HepG2 (cell line): ENCODE data around the gene HOXA4. TPM values are rescaled to one million over a fixed set of nuclear protein-coding genes. Genes with fewer than 3 reads are reported as not detected.

ENCODE experiments used
- ATAC-seq: fragments of 200-7000 bp; cut with Tn5 transposase; 3 replicates; pipeline ENCODE4 v1.9.1; 2020; ENCODE audit warnings: mild to moderate bottlenecking, moderate library complexity
- BruUV-seq: library from RNA; stranded (reverse); fragments of 400-500 nt; replicated peaks from 2 replicates; lab custom pipeline; 2021; lab: Mats Ljungman, UMichigan
- CTCF ChIA-PET: fragments of 300-600 bp; formaldehyde crosslinking; extraction: SDS; loops from one replicate; lab custom pipeline; 2021; ENCODE audit warnings: low total read pairs, inconsistent platforms, low intra/inter-chr PET ratio; lab: Yijun Ruan, JAX
- POLR2A ChIA-PET: fragments of 350-600 bp; sonication (Branson Sonifier 250); formaldehyde crosslinking; loops from one replicate; lab custom pipeline; 2020; ENCODE audit warnings: antibody characterized with exemption, inconsistent platforms; lab: Yijun Ruan, JAX
- DNase-seq: peaks from one replicate; pipeline ENCODE4 v3.0.0-alpha.2; 2015; ENCODE audit warnings: low spot score
- FAIRE-seq: peaks from 3 replicates; lab custom pipeline; 2011; peaks lifted over from hg19 to GRCh38; lab: Jason Lieb, UNC
- H2AFZ ChIP-seq: one replicate; pipeline ENCODE4 v1.6.1; 2011; ENCODE audit warnings: low read length, inconsistent platforms
- H3K27ac ChIP-seq: fragments of 300-600 bp; 3 replicates; pipeline ENCODE4 v1.8.0; 2011; ENCODE audit warnings: mixed run types, mild to moderate bottlenecking, mixed read lengths, low read length, inconsistent platforms; ENCODE audit not compliant: insufficient read depth; ENCODE audit errors: extremely low read length
- H3K27me3 ChIP-seq, 2 experiments: fragments of 200-600 bp in 1 of 2; 2 replicates in 1 of 2; 3 replicates in 1 of 2; pipeline versions ENCODE4 v1.6.0 to v1.8.0; 2011; ENCODE audit warnings: low read length in 2 of 2, mild to moderate bottlenecking in 2 of 2, moderate library complexity in 2 of 2, inconsistent platforms in 1 of 2; ENCODE audit not compliant: insufficient read depth in 2 of 2, control insufficient read depth in 1 of 2
- H3K36me3 ChIP-seq, 2 experiments: fragments of 200-600 bp in 1 of 2; replicated peaks in 1 of 2; 2 replicates in 1 of 2; 3 replicates in 1 of 2; pipeline versions ENCODE4 v1.5.1 to v1.8.0; 2011; ENCODE audit warnings: low read length in 2 of 2, inconsistent platforms in 1 of 2; ENCODE audit not compliant: insufficient read depth in 2 of 2, control insufficient read depth in 1 of 2
- H3K4me1 ChIP-seq: 2 replicates; pipeline ENCODE4 v1.5.1; 2012; ENCODE audit warnings: low read length, inconsistent platforms; ENCODE audit not compliant: insufficient read depth
- H3K4me2 ChIP-seq: 2 replicates; pipeline ENCODE4 v1.6.0; 2011; ENCODE audit warnings: low read depth, low read length, inconsistent platforms
- H3K4me3 ChIP-seq, 3 experiments: fragments of 200-600 bp in 1 of 3; sonication (generic), shearing (Covaris generic) in 1 of 3; replicated peaks in 1 of 3; 2 replicates each; pipeline ENCODE4 v1.5.1; 2011 to 2016; ENCODE audit warnings: low read length in 3 of 3, inconsistent platforms in 2 of 3, low read depth in 2 of 3, mild to moderate bottlenecking in 2 of 3, control low read depth in 1 of 3, mixed read lengths in 1 of 3; ENCODE audit not compliant: insufficient read depth in 1 of 3
- H3K79me2 ChIP-seq: one replicate; pipeline ENCODE4 v1.6.1; 2011; ENCODE audit warnings: low read length, inconsistent platforms; ENCODE audit not compliant: insufficient read depth
- H3K9ac ChIP-seq: 2 replicates; pipeline ENCODE4 v1.6.0; 2011; ENCODE audit warnings: mild to moderate bottlenecking, low read depth, low read length, inconsistent platforms; ENCODE audit not compliant: insufficient read depth
- H3K9me3 ChIP-seq: 2 replicates; pipeline ENCODE4 v1.5.1; 2012; ENCODE audit warnings: mild to moderate bottlenecking, low read length
- H4K20me1 ChIP-seq: 2 replicates; pipeline ENCODE4 v1.6.0; 2011; ENCODE audit warnings: inconsistent platforms, mild to moderate bottlenecking, low read length, moderate library complexity; ENCODE audit not compliant: insufficient read depth
- BRD4 ChIP-seq: sonication (generic); formaldehyde crosslinking; IDR thresholded peaks from 2 replicates; pipeline ENCODE4 v1.4.0; 2020; ENCODE audit warnings: missing genetic modification reagents
- PBX2 ChIP-seq: IDR thresholded peaks from 2 replicates; pipeline ENCODE4 v1.6.1; 2016; ENCODE audit warnings: control low read depth
- PITX1 ChIP-seq: sonication (generic); formaldehyde crosslinking; IDR thresholded peaks from 2 replicates; pipeline ENCODE4 v1.5.1; 2020; ENCODE audit warnings: mild to moderate bottlenecking, missing genetic modification reagents
- POLR2G ChIP-seq: fragments of 200-400 bp; formaldehyde crosslinking; IDR thresholded peaks from 2 replicates; pipeline ENCODE4 v1.6.1; 2018; ENCODE audit warnings: mild to moderate bottlenecking, low read depth, low read length, moderate library complexity
- SIX4 ChIP-seq: sonication (generic); formaldehyde crosslinking; IDR thresholded peaks from 2 replicates; pipeline ENCODE4 v1.4.0; 2020; ENCODE audit warnings: missing genetic modification reagents
- STAT5B ChIP-seq: sonication (generic); formaldehyde crosslinking; IDR thresholded peaks from 2 replicates; pipeline ENCODE4 v1.4.0; 2020; ENCODE audit warnings: missing genetic modification reagents
- TBL1XR1 ChIP-seq: fragments of 150-350 bp; IDR thresholded peaks from 2 replicates; pipeline ENCODE4 v1.6.1; 2014; ENCODE audit warnings: borderline replicate concordance, low read length; ENCODE audit not compliant: partially characterized antibody
- XRCC5 ChIP-seq: fragments of 200-400 bp; formaldehyde crosslinking; optimal IDR thresholded peaks from 2 replicates; pipeline ENCODE3; 2017; ENCODE audit warnings: mild to moderate bottlenecking, low read length
- ZBED4 ChIP-seq: sonication (generic); formaldehyde crosslinking; IDR thresholded peaks from 2 replicates; pipeline ENCODE4 v1.4.0; 2020; ENCODE audit warnings: missing genetic modification reagents, borderline replicate concordance
- ZBTB2 ChIP-seq: sonication (generic); formaldehyde crosslinking; IDR thresholded peaks from 2 replicates; pipeline ENCODE4 v1.8.0; 2022; ENCODE audit warnings: low read depth, missing genetic modification reagents
- ZIK1 ChIP-seq: sonication (generic); formaldehyde crosslinking; IDR thresholded peaks from 2 replicates; pipeline ENCODE4 v1.5.0; 2020; ENCODE audit warnings: mild to moderate bottlenecking, low read depth, missing genetic modification reagents, borderline replicate concordance
- ZNF234 ChIP-seq: sonication (generic); formaldehyde crosslinking; conservative IDR thresholded peaks from 2 replicates; pipeline ENCODE4 v1.5.1; 2020; ENCODE audit warnings: mild to moderate bottlenecking, missing genetic modification reagents
- ZNF264 ChIP-seq: sonication (generic); formaldehyde crosslinking; IDR thresholded peaks from 2 replicates; pipeline ENCODE4 v1.4.0; 2020; ENCODE audit warnings: missing genetic modification reagents
- ZNF446 ChIP-seq: sonication (generic); formaldehyde crosslinking; IDR thresholded peaks from 2 replicates; pipeline ENCODE4 v1.5.0; 2020; ENCODE audit warnings: mild to moderate bottlenecking, missing genetic modification reagents
- ZNF510 ChIP-seq: sonication (generic); formaldehyde crosslinking; IDR thresholded peaks from 2 replicates; pipeline ENCODE4 v1.4.0; 2020; ENCODE audit warnings: low read depth, mild to moderate bottlenecking, missing genetic modification reagents
- ZNF704 ChIP-seq: sonication (generic); formaldehyde crosslinking; IDR thresholded peaks from 2 replicates; pipeline ENCODE4 v1.8.1; 2023; ENCODE audit warnings: mild to moderate bottlenecking, inconsistent platforms, moderate library complexity, missing genetic modification reagents, borderline replicate concordance
- ZNF737 ChIP-seq: sonication (generic); formaldehyde crosslinking; IDR thresholded peaks from 2 replicates; pipeline ENCODE4 v1.5.0; 2020; ENCODE audit warnings: missing genetic modification reagents, mild to moderate bottlenecking, borderline replicate concordance
- ZNF792 ChIP-seq: IDR thresholded peaks from 2 replicates; pipeline ENCODE4 v1.6.1; 2016
- WGBS: methylation state at CpG from one replicate; pipeline ENCODE4 v1.1.6; 2017; ENCODE audit warnings: low lambda C conversion rate; 5-methylcytosine and 5-hydroxymethylcytosine counted together
- in situ Hi-C: cut with HindIII; loops from 2 replicates; pipeline ENCODE4 v1.10.0; 2017; ENCODE audit warnings: low pct_unique_long_range_greater_than_20kb; ENCODE audit not compliant: extremely low pct_ligation_motif_present
- intact Hi-C: fragments of 100-400 bp; cut with micrococcal nuclease; formaldehyde crosslinking; loops from one replicate; pipeline ENCODE4 v1.10.0; 2022; ENCODE audit not compliant: unreplicated experiment
- polyA plus RNA-seq, 8 experiments: library from polyadenylated mRNA; depleted of rRNA in 3 of 8; stranded (reverse) in 7 of 8; unstranded in 1 of 8; fragments of >200 nt; fragmentation: Illumina TruSeq in 4 of 8; extraction: Trizol in 4 of 8; gene quantifications; 2 replicates each; pipeline versions ENCODE4 v1.2.1 to v1.2.3, GENCODE V29; 2011 to 2016; ENCODE audit warnings: low read depth in 4 of 8, missing spikeins in 1 of 8, mixed read lengths in 1 of 8; ENCODE audit not compliant: insufficient read depth in 1 of 8
- total RNA-seq, 5 experiments: library from RNA; depleted of rRNA; stranded (reverse); fragments of >200 nt; fragmentation: Illumina TruSeq; extraction: Trizol; gene quantifications; 2 replicates each; pipeline ENCODE4 v1.2.3, GENCODE V29; 2016; ENCODE audit warnings: low read depth in 1 of 5

Gene HOXA4
- total and polyA plus RNA-seq, 2 of the 13 experiments (the other 11 are each of a cell fraction or from before 2014, with no cell fraction given) = 2.4 to 5.4 TPM

- ATAC-seq = no peak
- no TSS peak for BruUV-seq
- FAIRE-seq = no peak
- no peak for TF ChIP-seq PITX1 (CRISPR knock-in tag)
- TF ChIP-seq PBX2 (CRISPR knock-in tag) = no peak
- no peak for TF ChIP-seq BRD4
- no peak for TF ChIP-seq TBL1XR1
- TF ChIP-seq ZNF234 = no peak
- TF ChIP-seq POLR2G = no peak
- no peak for TF ChIP-seq ZIK1 (CRISPR knock-in tag)
- no peak for TF ChIP-seq ZNF704
- TF ChIP-seq ZNF737 (CRISPR knock-in tag) = no peak
- TF ChIP-seq SIX4 (CRISPR knock-in tag) = no peak
- TF ChIP-seq ZNF446 = no peak
- no peak for TF ChIP-seq ZBTB2 (CRISPR knock-in tag)
- no peak for TF ChIP-seq ZNF510 (CRISPR knock-in tag)
- TF ChIP-seq ZBED4 (CRISPR knock-in tag) = no peak
- no peak for TF ChIP-seq ZNF792 (CRISPR knock-in tag)
- no peak for TF ChIP-seq XRCC5
- TF ChIP-seq STAT5B (CRISPR knock-in tag) = no peak
- TF ChIP-seq ZNF264 (CRISPR knock-in tag) = no peak
These were observed 9.0 kb upstream of the HOXA4 start for GRCh38 chr7:27139334-27140125.

More at GRCh38 chr7:27139334-27140125, 9.0 kb upstream of the HOXA4 start:
- Histone ChIP-seq H3K36me3 (no peaks in the 10 kb centered on the region), H3K27me3 (no peaks in the 10 kb centered on the region), H2AFZ (no peak overlapping the region), H3K4me2 (no peak overlapping the region), H3K9ac (no peak overlapping the region), H3K79me2 (no peaks in the 10 kb centered on the region), H3K4me3 (no peak overlapping the region), H3K27ac (no peak overlapping the region), H3K4me1 (peaks cover 34% of the 10 kb centered on the region), H3K9me3 (no peaks in the 10 kb centered on the region), H4K20me1 (no peaks in the 10 kb centered on the region)
- ChIA-PET POLR2A (no interaction called here), CTCF (no interaction called here)
- DNase-seq = no peak
- 98% methylated on average over 40 of the region's 53 CpGs for WGBS
- in situ Hi-C loops (no loop called here), intact Hi-C loops (loop anchor here (5.0 kb wide), 1 partner anchor 762 kb away; no protein-coding TSS in a partner anchor)
